ENCODE data around the gene ABCE1.

The ABCE1 gene

GRCh38 chr4:145153904-145154298 lies 55.8 kb downstream of the ABCE1 start:
- Histone ChIP-seq H3K36me3 (ENCODE audit: control insufficient read depth in 1 of 2, insufficient read depth in 2 of 2, low read length in 2 of 2) (peaks cover 42 to 56% of the 10 kb centered on the region in 2 donors), H3K27me3 (ENCODE audit: low read depth, low read length) (no peaks in the 10 kb centered on the region), H3K9me3 (ENCODE audit: control insufficient read depth in 1 of 2, low read length in 2 of 2) (no peaks in the 10 kb centered on the region), H3K27ac (ENCODE audit: low read length) (peak overlapping the region; percentile 20), H3K4me3 (ENCODE audit: low read depth in 1 of 2, low read length in 2 of 2) (no peak overlapping the region), H3K4me1 (ENCODE audit: control insufficient read depth in 1 of 2, insufficient read depth in 2 of 2, low read length in 2 of 2) (peaks cover 0 to 3% of the 10 kb centered on the region in 2 donors)

GRCh38 chr4:145154573-145154972 lies 56.5 kb downstream of the ABCE1 start:
- Histone ChIP-seq H3K4me1 (ENCODE audit: control insufficient read depth in 1 of 2, insufficient read depth in 2 of 2, low read length in 2 of 2) (peaks cover 0 to 3% of the 10 kb centered on the region in 2 donors), H3K36me3 (ENCODE audit: control insufficient read depth in 1 of 2, insufficient read depth in 2 of 2, low read length in 2 of 2) (peaks cover 38 to 52% of the 10 kb centered on the region in 2 donors), H3K9me3 (ENCODE audit: control insufficient read depth in 1 of 2, low read length in 2 of 2) (no peaks in the 10 kb centered on the region), H3K4me3 (ENCODE audit: low read depth in 1 of 2, low read length in 2 of 2) (no peak overlapping the region), H3K27ac (ENCODE audit: low read length) (no peak overlapping the region), H3K27me3 (ENCODE audit: low read depth, low read length) (no peaks in the 10 kb centered on the region)

DNA sequence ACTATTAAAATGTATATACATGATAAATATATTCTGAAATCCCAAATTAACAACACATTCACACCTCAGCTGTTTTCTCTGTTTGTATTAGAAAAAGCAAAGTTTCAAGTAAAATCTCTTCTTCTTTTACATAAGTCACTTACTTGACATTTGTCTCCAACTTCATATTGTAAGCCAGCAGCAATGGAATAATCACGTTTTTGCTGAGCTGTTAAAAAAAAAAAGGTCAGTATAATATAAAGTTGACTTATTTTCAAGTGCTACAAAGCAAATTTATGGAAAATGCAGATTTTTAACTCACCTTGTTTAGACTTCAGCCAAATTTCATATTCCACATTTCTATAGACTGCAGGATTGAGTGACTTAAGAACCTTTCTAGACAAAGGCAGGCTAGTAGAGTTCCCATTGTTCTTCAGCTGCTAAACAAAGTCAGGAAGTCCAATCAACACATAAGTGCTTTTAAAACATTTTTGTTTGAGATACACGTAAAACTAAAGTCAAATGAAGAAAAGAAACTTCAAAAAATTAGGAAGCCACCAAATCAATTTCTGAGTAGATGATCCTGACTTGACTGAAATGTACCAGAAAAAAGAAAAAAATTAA lies 57.3 kb downstream of the ABCE1 start:
- Histone ChIP-seq H3K9me3 (ENCODE audit: control insufficient read depth in 1 of 2, low read length in 2 of 2) (no peaks in the 10 kb centered on the region), H3K27ac (ENCODE audit: low read length) (no peak overlapping the region), H3K4me1 (ENCODE audit: control insufficient read depth in 1 of 2, insufficient read depth in 2 of 2, low read length in 2 of 2) (peaks cover 0 to 3% of the 10 kb centered on the region in 2 donors), H3K27me3 (ENCODE audit: low read depth, low read length) (no peaks in the 10 kb centered on the region), H3K36me3 (ENCODE audit: control insufficient read depth in 1 of 2, insufficient read depth in 2 of 2, low read length in 2 of 2) (peaks cover 30 to 49% of the 10 kb centered on the region in 2 donors), H3K4me3 (ENCODE audit: low read depth in 1 of 2, low read length in 2 of 2) (no peak overlapping the region)

DNA sequence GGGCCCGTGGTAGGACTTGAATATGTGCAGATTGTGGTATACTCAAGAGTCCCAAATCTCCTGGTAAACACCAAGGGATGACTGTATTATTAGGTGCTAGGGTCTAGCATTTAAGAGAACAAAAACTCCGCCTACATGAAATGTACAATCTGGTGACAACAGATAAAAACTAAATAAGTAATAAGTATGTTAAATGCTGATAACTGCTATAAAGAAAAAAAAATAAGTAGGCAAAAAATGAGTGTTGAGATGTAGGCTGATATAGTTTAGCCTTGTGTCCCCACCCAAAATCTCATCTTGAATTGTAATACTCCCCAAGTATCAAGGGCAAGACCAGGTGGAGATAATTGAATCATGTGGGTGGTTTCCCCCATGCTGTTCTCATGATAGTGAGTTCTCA lies 58.9 kb downstream of the ABCE1 start:
- Histone ChIP-seq H3K9me3 (ENCODE audit: control insufficient read depth in 1 of 2, low read length in 2 of 2) (no peaks in the 10 kb centered on the region), H3K4me3 (ENCODE audit: low read depth in 1 of 2, low read length in 2 of 2) (no peak overlapping the region), H3K36me3 (ENCODE audit: control insufficient read depth in 1 of 2, insufficient read depth in 2 of 2, low read length in 2 of 2) (peaks cover 35 to 57% of the 10 kb centered on the region in 2 donors), H3K27me3 (ENCODE audit: low read depth, low read length) (no peaks in the 10 kb centered on the region), H3K27ac (ENCODE audit: low read length) (no peak overlapping the region), H3K4me1 (ENCODE audit: control insufficient read depth in 1 of 2, insufficient read depth in 2 of 2, low read length in 2 of 2) (peaks cover 0 to 3% of the 10 kb centered on the region in 2 donors)

GRCh38 chr4:145161549-145161948 lies 63.4 kb downstream of the ABCE1 start:
- Histone ChIP-seq H3K27me3 (ENCODE audit: low read depth, low read length) (no peaks in the 10 kb centered on the region), H3K4me3 (ENCODE audit: low read depth in 1 of 2, low read length in 2 of 2) (no peak overlapping the region), H3K9me3 (ENCODE audit: control insufficient read depth in 1 of 2, low read length in 2 of 2) (no peaks in the 10 kb centered on the region), H3K27ac (ENCODE audit: low read length) (no peak overlapping the region), H3K4me1 (ENCODE audit: control insufficient read depth in 1 of 2, insufficient read depth in 2 of 2, low read length in 2 of 2) (no peaks in the 10 kb centered on the region), H3K36me3 (ENCODE audit: control insufficient read depth in 1 of 2, insufficient read depth in 2 of 2, low read length in 2 of 2) (peaks cover 35 to 36% of the 10 kb centered on the region in 2 donors)

GRCh38 chr4:145167887-145168286 lies 69.8 kb downstream of the ABCE1 start:
- Histone ChIP-seq H3K27me3 (ENCODE audit: low read depth, low read length) (no peaks in the 10 kb centered on the region), H3K4me1 (ENCODE audit: control insufficient read depth in 1 of 2, insufficient read depth in 2 of 2, low read length in 2 of 2) (peaks cover 0 to 3% of the 10 kb centered on the region in 2 donors), H3K4me3 (ENCODE audit: low read depth in 1 of 2, low read length in 2 of 2) (no peak overlapping the region), H3K27ac (ENCODE audit: low read length) (no peak overlapping the region), H3K9me3 (ENCODE audit: control insufficient read depth in 1 of 2, low read length in 2 of 2) (no peaks in the 10 kb centered on the region), H3K36me3 (ENCODE audit: control insufficient read depth in 1 of 2, insufficient read depth in 2 of 2, low read length in 2 of 2) (peaks cover 13 to 16% of the 10 kb centered on the region in 2 donors)

- Histone ChIP-seq H3K4me3 (ENCODE audit: low read depth in 1 of 2, low read length in 2 of 2) (no peak overlapping the region), H3K4me1 (ENCODE audit: control insufficient read depth in 1 of 2, insufficient read depth in 2 of 2, low read length in 2 of 2) (peaks cover 0 to 5% of the 10 kb centered on the region in 2 donors), H3K36me3 (ENCODE audit: control insufficient read depth in 1 of 2, insufficient read depth in 2 of 2, low read length in 2 of 2) (peaks cover 13 to 16% of the 10 kb centered on the region in 2 donors), H3K27ac (ENCODE audit: low read length) (no peak overlapping the region), H3K27me3 (ENCODE audit: low read depth, low read length) (no peaks in the 10 kb centered on the region), H3K9me3 (ENCODE audit: control insufficient read depth in 1 of 2, low read length in 2 of 2) (no peaks in the 10 kb centered on the region)
Observed at GRCh38 chr4:145168581-145169187, 70.6 kb downstream of the ABCE1 start.

GRCh38 chr4:145170223-145170622 lies 72.1 kb downstream of the ABCE1 start:
- Histone ChIP-seq H3K36me3 (ENCODE audit: control insufficient read depth in 1 of 2, insufficient read depth in 2 of 2, low read length in 2 of 2) (peaks cover 13 to 19% of the 10 kb centered on the region in 2 donors), H3K4me3 (ENCODE audit: low read depth in 1 of 2, low read length in 2 of 2) (no peak overlapping the region), H3K27me3 (ENCODE audit: low read depth, low read length) (no peaks in the 10 kb centered on the region), H3K4me1 (ENCODE audit: control insufficient read depth in 1 of 2, insufficient read depth in 2 of 2, low read length in 2 of 2) (peaks cover 0 to 5% of the 10 kb centered on the region in 2 donors), H3K27ac (ENCODE audit: low read length) (no peak overlapping the region), H3K9me3 (ENCODE audit: control insufficient read depth in 1 of 2, low read length in 2 of 2) (no peaks in the 10 kb centered on the region)

DNA sequence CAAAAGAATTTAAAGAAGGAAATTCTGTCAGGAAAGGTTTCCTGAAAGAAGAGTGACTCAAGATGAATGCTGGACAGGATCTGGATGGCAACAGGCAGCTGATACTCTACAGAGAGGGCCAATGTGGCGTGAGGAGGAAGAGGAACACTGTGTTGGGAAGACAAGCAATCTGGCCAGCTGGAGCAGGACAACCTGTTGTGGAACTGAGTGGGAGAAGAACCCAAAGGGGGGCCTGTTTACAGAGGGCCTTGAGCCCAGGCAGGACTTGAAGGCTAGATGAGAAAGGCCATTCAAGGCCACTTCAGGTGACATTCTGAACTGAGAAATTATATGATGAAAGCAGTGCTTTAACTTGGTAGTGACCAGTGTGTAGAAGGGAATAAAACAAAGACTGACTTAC lies 73.8 kb downstream of the ABCE1 start:
- Histone ChIP-seq H3K36me3 (ENCODE audit: control insufficient read depth in 1 of 2, insufficient read depth in 2 of 2, low read length in 2 of 2) (peaks cover 13 to 19% of the 10 kb centered on the region in 2 donors), H3K9me3 (ENCODE audit: control insufficient read depth in 1 of 2, low read length in 2 of 2) (no peaks in the 10 kb centered on the region), H3K27me3 (ENCODE audit: low read depth, low read length) (no peaks in the 10 kb centered on the region), H3K27ac (ENCODE audit: low read length) (no peak overlapping the region), H3K4me3 (ENCODE audit: low read depth in 1 of 2, low read length in 2 of 2) (no peak overlapping the region), H3K4me1 (ENCODE audit: control insufficient read depth in 1 of 2, insufficient read depth in 2 of 2, low read length in 2 of 2) (peaks cover 4 to 14% of the 10 kb centered on the region in 2 donors)

- Histone ChIP-seq H3K27me3 (ENCODE audit: low read depth, low read length) (no peaks in the 10 kb centered on the region), H3K27ac (ENCODE audit: low read length) (peak overlapping the region; percentile 95), H3K9me3 (ENCODE audit: control insufficient read depth in 1 of 2, low read length in 2 of 2) (no peaks in the 10 kb centered on the region), H3K4me3 (ENCODE audit: low read depth in 1 of 2, low read length in 2 of 2) (peak overlapping the region; percentile 72 to 79), H3K36me3 (ENCODE audit: control insufficient read depth in 1 of 2, insufficient read depth in 2 of 2, low read length in 2 of 2) (peaks cover 2 to 3% of the 10 kb centered on the region in 2 donors), H3K4me1 (ENCODE audit: control insufficient read depth in 1 of 2, insufficient read depth in 2 of 2, low read length in 2 of 2) (peaks cover 15 to 22% of the 10 kb centered on the region in 2 donors)
Observed at GRCh38 chr4:145176641-145177432, 78.7 kb downstream of the ABCE1 start.

DNA sequence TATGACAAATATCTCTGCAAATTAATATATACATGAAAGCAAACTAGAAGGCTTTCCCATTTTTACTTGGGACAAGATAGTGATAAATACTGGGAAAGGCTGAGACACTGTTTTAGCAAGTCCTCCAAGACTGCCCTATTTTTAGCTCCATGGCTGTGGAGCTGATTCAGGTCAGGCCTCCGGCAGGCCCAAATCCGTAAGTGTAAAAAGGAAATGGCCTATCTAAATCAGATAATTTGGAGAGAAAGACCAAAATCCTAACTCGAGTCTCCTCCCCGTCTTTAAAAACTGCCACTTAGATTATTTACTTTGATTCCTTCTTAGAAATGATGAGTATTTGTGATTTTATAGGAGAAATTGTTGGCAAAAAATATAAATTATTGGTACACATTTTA lies 79.4 kb downstream of the ABCE1 start:
- Histone ChIP-seq H3K4me3 (ENCODE audit: low read depth in 1 of 2, low read length in 2 of 2) (peak overlapping the region; percentile 72 to 79), H3K4me1 (ENCODE audit: control insufficient read depth in 1 of 2, insufficient read depth in 2 of 2, low read length in 2 of 2) (peaks cover 15 to 22% of the 10 kb centered on the region in 2 donors), H3K27me3 (ENCODE audit: low read depth, low read length) (no peaks in the 10 kb centered on the region), H3K9me3 (ENCODE audit: control insufficient read depth in 1 of 2, low read length in 2 of 2) (no peaks in the 10 kb centered on the region), H3K36me3 (ENCODE audit: control insufficient read depth in 1 of 2, insufficient read depth in 2 of 2, low read length in 2 of 2) (peaks cover 0 to 3% of the 10 kb centered on the region in 2 donors), H3K27ac (ENCODE audit: low read length) (peak overlapping the region; percentile 95)

Data from muscle layer of duodenum (tissue), 2 donors.